CD4-positive, alpha-beta T cell treated with Interleukin-1 beta for 1 hour (primary cell): ENCODE results near the gene SMIM1.
"Not testable (repeated sequence)": the region's sequence is repeated elsewhere in the genome, so short reads cannot be mapped to it uniquely, and the experiment has no call there.

Experiments
- DNase-seq, 2 donors: peaks; one replicate each; pipeline ENCODE4 v3.0.0-alpha.2; 2020 to 2022

Gene SMIM1

GRCh38 chr1:3796215-3797061 is 23.9 kb downstream of the SMIM1 start, which contains the start of gene LRRC47:
Gene LRRC47, minus strand, starts transcription at chr1:3796498. Its CDS starts 22 bp downstream, at chr1:3796476.
- DNase-seq = peak; percentile 93 to 95

DNA sequence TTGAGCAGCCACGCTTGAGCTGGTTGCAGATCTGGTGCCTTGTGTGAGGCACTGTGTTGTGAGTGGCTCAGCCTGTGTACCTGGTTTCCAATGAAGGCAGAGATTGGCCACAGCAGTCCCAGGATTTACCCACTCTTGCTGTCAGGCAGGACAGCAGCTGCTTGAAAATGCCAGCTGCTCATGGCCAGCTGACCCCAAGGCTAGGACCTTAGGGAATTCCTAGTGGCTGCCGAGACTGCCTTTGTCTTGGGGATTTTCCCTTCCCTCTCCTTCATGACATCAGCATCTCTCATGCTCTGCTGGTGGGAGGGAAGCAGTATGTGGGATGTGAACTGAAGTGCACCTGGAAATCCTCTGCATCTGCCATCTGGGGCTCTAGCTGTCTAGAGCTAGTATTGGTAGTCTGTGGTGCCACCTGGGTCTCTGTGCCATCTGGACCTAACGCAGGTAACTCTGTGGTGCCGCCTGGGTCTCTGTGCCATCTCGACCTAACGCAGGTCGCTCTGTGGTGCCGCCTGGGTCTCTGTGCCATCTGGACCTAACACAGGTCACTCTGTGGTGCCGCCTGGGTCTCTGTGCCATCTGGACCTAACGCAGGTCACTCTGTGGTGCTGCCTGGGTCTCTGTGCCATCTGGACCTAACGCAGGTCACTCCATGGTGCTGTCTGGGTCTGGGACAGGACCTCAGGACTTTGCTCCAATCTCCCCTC is 27.6 kb downstream of the SMIM1 start:
- DNase-seq = no peak

- not testable (repeated sequence) for DNase-seq
These were observed 28.2 kb downstream of the SMIM1 start for GRCh38 chr1:3800795-3801194.

DNA sequence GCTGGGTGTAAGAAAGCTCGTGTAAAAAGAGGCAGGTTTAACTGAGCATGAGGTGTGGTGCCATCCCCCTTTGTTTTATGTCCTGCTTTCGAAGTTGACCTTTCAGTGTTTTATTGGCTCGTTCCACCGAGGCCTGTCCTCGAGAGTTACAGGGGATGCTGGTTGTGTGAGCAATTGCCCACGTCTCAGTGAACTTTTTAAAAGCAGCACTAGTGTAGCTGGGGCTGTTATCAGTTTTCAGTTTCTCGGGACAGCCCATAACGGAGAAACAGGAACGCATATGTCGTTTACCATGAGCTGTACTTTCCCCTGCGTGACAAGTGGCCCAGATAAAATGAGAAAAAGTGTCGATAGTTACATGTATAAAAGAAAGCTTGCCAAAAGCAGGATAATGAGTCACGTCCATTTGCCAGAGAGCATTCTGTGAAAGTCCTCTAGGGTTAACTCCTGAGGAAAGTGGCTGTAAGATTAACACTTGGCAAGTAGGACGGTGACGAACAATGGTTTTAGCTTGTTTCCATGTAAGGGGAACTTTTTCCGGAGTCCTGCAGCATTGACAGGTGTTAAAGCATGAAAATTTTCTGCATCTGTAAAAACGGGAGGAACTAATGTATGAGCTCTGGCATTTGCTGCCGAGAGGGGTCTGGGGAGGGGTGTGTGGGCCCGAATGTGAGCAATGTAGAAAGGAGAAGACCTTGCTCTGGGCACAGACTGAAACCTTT is 31.5 kb downstream of the SMIM1 start:
- no peak for DNase-seq

- DNase-seq = not testable (repeated sequence)
These were observed 32.0 kb downstream of the SMIM1 start for GRCh38 chr1:3804627-3804944.

GRCh38 chr1:3805038-3805437 is 32.5 kb downstream of the SMIM1 start:
- no peak for DNase-seq

- DNase-seq = no peak
These were observed 35.2 kb downstream of the SMIM1 start for GRCh38 chr1:3807769-3808168.

GRCh38 chr1:3809680-3810079 is 37.1 kb downstream of the SMIM1 start:
- DNase-seq = no peak

GRCh38 chr1:3810149-3810761 is 37.7 kb downstream of the SMIM1 start:
- peak in 1 of 2 donors; percentile 13 for DNase-seq

GRCh38 chr1:3811595-3811911 is 39.0 kb downstream of the SMIM1 start:
- no peak for DNase-seq

DNA sequence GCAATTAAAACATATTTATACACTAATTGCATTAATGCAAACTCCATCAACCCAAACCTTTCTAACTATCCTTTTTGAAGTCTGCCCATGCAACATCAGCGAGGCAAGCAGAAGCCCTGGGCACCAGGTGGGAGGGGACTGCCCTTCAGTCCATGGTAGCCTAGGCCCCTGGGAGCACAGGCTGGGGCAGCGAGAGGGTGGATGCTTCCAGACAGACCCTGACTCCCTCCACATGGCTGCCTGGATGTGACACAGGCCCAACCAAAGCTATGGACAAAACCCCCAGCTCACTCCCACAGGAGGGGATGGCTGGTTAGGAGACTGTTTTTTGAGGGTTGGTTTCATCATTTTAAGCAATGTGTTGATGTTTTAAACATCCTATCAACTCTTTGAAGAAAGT is 41.5 kb downstream of the SMIM1 start:
- no peak for DNase-seq

- no peak for DNase-seq
These were observed 42.4 kb downstream of the SMIM1 start for GRCh38 chr1:3814771-3815561.

GRCh38 chr1:3816331-3817137 is 44.0 kb downstream of the SMIM1 start:
- DNase-seq = no peak

- DNase-seq = no peak
These were observed 44.7 kb downstream of the SMIM1 start for GRCh38 chr1:3817138-3817740.

GRCh38 chr1:3817821-3818597 is 45.5 kb downstream of the SMIM1 start:
- no peak for DNase-seq

- DNase-seq = no peak
These were observed 47.2 kb downstream of the SMIM1 start for GRCh38 chr1:3819771-3820200.

DNA sequence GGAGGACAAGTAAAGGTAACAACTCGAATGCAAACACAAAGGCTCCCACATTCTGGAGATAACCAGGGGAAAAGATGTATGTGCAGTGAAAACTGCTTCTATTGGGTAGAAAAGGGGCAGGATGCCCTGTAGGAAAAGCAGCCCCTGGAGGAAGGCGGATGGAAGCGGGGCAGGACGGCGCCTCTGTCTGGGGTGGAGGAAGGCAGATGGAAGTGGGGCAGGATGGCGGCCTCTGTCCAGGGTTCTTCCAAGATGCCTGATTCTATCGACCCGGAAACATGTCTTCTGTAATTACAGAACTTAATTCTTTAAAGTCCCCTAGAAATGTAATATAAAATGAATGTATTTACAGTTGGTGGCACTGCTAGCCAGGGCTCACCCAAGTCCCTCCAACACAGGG is 47.8 kb downstream of the SMIM1 start:
- no peak for DNase-seq

GRCh38 chr1:3821004-3821403 is 48.5 kb downstream of the SMIM1 start:
- DNase-seq = no peak

DNA sequence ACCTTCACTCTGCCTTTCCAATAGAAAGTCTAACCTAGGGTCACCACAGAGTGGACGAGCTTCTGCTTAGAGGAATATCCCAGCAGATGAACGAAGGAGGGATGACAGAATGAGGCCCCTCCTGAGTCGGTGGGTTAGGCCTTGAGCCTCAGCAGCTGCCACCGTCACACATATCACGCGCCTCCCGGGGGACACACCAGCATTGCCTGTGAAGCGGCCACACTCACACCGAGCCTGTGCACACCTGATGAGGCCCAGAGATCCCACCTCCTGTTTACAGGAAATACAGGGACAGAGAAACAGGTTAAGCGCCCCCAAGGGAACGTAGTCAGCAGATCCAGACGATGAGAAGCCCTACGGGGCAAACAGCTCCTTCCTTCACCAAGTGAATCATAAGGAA is 48.9 kb downstream of the SMIM1 start:
- DNase-seq = no peak

- DNase-seq = no peak
These were observed 49.4 kb downstream of the SMIM1 start for GRCh38 chr1:3821908-3822307.
